Placental pericyte (primary cell): ENCODE measurements around the gene PMM2. TPM values are rescaled to one million over a fixed set of nuclear protein-coding genes. Genes with fewer than 3 reads are reported as not detected.

Experiments used
- total RNA-seq: library from RNA; depleted of rRNA; stranded (reverse); fragments of >200 nt; gene quantifications from 2 replicates; pipeline ENCODE4 v1.2.3, GENCODE V29; 2012

Gene PMM2
- 51.1 and 55.4 TPM in 2 replicates for total RNA-seq

GRCh38 chr16:8797364-8798173 is at the start of gene PMM2, which contains the start of gene TMEM186:
PMM2 (plus strand) TSS chr16:8797839; CDS start chr16:8797883, 44 bp downstream.
TMEM186 (minus strand) TSS chr16:8797639; CDS start chr16:8797614, 25 bp downstream.

GRCh38 chr16:8868416-8869211 is 71.0 kb downstream of the PMM2 start, which contains the start of gene CARHSP1:
CARHSP1 (minus strand) TSS chr16:8869006; CDS start chr16:8859328, 9,678 bp downstream.

GRCh38 chr16:8882041-8882617 is 84.5 kb downstream of the PMM2 start, which contains the start of gene LITAFD:
LITAFD (plus strand) TSS chr16:8882351; CDS start chr16:8884356, 2,005 bp downstream.

Other genes with a start within 250 kb of the PMM2 start
- not detected in 2 replicates for gene TMEM114, start 207.3 kb upstream of the PMM2 start, total RNA-seq
- 26.9 and 46.4 TPM in 2 replicates for gene METTL22, start 176.1 kb upstream of the PMM2 start, total RNA-seq
- gene ABAT, start 123.2 kb upstream of the PMM2 start, total RNA-seq = 0.86 and 1.3 TPM in 2 replicates
- gene TMEM186, start 200 bp upstream of the PMM2 start, total RNA-seq = 4.3 and 6.3 TPM in 2 replicates
- gene CARHSP1, start 71.2 kb downstream of the PMM2 start, total RNA-seq = 89.2 and 158 TPM in 2 replicates
- not detected in 2 replicates for gene LITAFD, start 84.5 kb downstream of the PMM2 start, total RNA-seq
- gene USP7, start 166.1 kb downstream of the PMM2 start, total RNA-seq = 63.9 and 90.3 TPM in 2 replicates